ENCODE measurements around the gene PPP2R5B. TPM values are rescaled to one million over a fixed set of nuclear protein-coding genes. Genes with fewer than 3 reads are reported as not detected.

PPP2R5B gene
- total and polyA plus RNA-seq, 9 donors: 8.0 to 16.2 (median 12.2) TPM

GRCh38 chr11:64891215-64891848 is 33.2 kb upstream of the PPP2R5B start:
- H3K9me3 ChIP-seq: no peaks in the 10 kb centered on the region
- H3K36me3 ChIP-seq: no peaks in the 10 kb centered on the region
- no peak for DNase-seq
- H3K4me3 ChIP-seq: peak overlapping the region; percentile 20
- WGBS, 3 donors: 83 to 85% (median 85%) methylated on average over 25 of the region's 25 CpGs
- H3K4me1 ChIP-seq (ENCODE audit: insufficient read depth): peaks cover 1% of the 10 kb centered on the region
- no peak for TF ChIP-seq POLR2A (IDR thresholded peaks at IDR 0.05)
- no peak for TF ChIP-seq EP300 (IDR thresholded peaks at IDR 0.05)
- TF ChIP-seq CTCF (IDR thresholded peaks at IDR 0.05): no peak
- H3K27ac ChIP-seq: no peak overlapping the region
- no peaks in the 10 kb centered on the region for H3K27me3 ChIP-seq
- intact Hi-C loops (cut with DNase I): no loop called here

- no peak overlapping the region for H3K4me3 ChIP-seq
- 73 to 79% (median 77%) methylated on average over 5 of the region's 5 CpGs for WGBS, 3 donors
- H3K27ac ChIP-seq: no peak overlapping the region
- DNase-seq: no peak
- H3K4me1 ChIP-seq (ENCODE audit: insufficient read depth): peaks cover 1% of the 10 kb centered on the region
- intact Hi-C loops (cut with DNase I): loop anchor here in 1 of 4 donors (2.0 kb wide), 1 partner anchor 45 kb away; no protein-coding TSS in a partner anchor
- no peak for TF ChIP-seq CTCF (IDR thresholded peaks at IDR 0.05)
- no peaks in the 10 kb centered on the region for H3K27me3 ChIP-seq
- no peaks in the 10 kb centered on the region for H3K36me3 ChIP-seq
- no peaks in the 10 kb centered on the region for H3K9me3 ChIP-seq
Observed at GRCh38 chr11:64891880-64892279, 32.6 kb upstream of the PPP2R5B start.

- WGBS, 3 donors: 69 to 75% (median 70%) methylated on average over 11 of the region's 11 CpGs
Observed at GRCh38 chr11:64892411-64892831, 32.1 kb upstream of the PPP2R5B start.

GRCh38 chr11:64892838-64893193 is 31.7 kb upstream of the PPP2R5B start:
- H3K36me3 ChIP-seq: no peaks in the 10 kb centered on the region
- no peaks in the 10 kb centered on the region for H3K4me1 ChIP-seq (ENCODE audit: insufficient read depth)
- intact Hi-C loops (cut with DNase I): loop anchor here in 1 of 4 donors (2.0 kb wide), 1 partner anchor 46 kb away; no protein-coding TSS in a partner anchor
- H3K27ac ChIP-seq: no peak overlapping the region
- WGBS, 3 donors: 71 to 89% (median 81%) methylated on average over 10 of the region's 10 CpGs
- DNase-seq: no peak
- TF ChIP-seq POLR2A (IDR thresholded peaks at IDR 0.05) (no peak), CTCF (IDR thresholded peaks at IDR 0.05) (no peak), EP300 (IDR thresholded peaks at IDR 0.05) (no peak)
- no peaks in the 10 kb centered on the region for H3K9me3 ChIP-seq
- H3K4me3 ChIP-seq: peak overlapping the region; percentile 14
- no peaks in the 10 kb centered on the region for H3K27me3 ChIP-seq

More at GRCh38 chr11:64892411-64892831, 32.1 kb upstream of the PPP2R5B start:
- H3K27ac ChIP-seq: no peak overlapping the region
- H3K4me3 ChIP-seq: peak overlapping the region; percentile 14
- peaks cover 1% of the 10 kb centered on the region for H3K4me1 ChIP-seq (ENCODE audit: insufficient read depth)
- no peaks in the 10 kb centered on the region for H3K27me3 ChIP-seq
- H3K36me3 ChIP-seq: no peaks in the 10 kb centered on the region
- no peak for DNase-seq
- intact Hi-C loops (cut with DNase I): loop anchor here in 1 of 4 donors (2.0 kb wide), 1 partner anchor 46 kb away; no protein-coding TSS in a partner anchor
- H3K9me3 ChIP-seq: no peaks in the 10 kb centered on the region
- TF ChIP-seq POLR2A (IDR thresholded peaks at IDR 0.05) (no peak), EP300 (IDR thresholded peaks at IDR 0.05) (no peak), CTCF (IDR thresholded peaks at IDR 0.05) (no peak)

Data from ovary (tissue), 9 donors.